Activated naive CD4-positive, alpha-beta T cell (primary cell): ENCODE measurements around the gene TRPC1.
"Not testable (repeated sequence)": the region's sequence is repeated elsewhere in the genome, so short reads cannot be mapped to it uniquely, and the experiment has no call there.

Experiments
- DNase-seq, 4 experiments: peaks; one replicate each; lab custom pipeline; 2025; lab: John Stamatoyannopoulos, UW

Gene TRPC1

DNA sequence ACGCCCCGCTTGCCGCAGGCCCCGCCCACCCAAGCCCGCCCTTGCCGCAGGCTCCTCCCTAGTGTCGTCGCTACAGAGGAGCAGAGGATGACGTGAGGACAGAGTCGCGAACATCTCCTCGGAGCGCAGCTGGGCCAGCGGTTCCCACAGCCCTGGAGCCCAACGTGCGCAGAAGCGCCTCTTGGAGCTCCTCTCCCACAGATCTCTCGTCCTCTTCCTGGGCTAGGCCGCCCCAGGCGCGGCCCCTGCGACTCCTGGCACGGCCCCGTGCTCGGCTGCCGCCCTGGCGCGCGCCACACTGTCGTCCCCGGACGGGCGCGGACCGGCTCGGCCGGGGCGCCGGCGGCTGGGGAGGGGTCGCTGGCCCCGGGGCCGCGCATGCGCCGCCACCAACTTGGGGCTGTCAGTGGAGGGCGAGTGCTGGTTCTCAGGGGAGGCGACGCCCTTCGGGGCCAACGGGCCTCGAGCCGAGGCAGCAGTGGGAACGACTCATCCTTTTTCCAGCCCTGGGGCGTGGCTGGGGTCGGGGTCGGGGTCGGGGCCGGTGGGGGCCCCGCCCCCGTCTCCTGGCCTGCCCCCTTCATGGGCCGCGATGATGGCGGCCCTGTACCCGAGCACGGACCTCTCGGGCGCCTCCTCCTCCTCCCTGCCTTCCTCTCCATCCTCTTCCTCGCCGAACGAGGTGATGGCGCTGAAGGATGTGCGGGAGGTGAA is at the start of gene TRPC1:
Gene TRPC1 (plus strand): TSS at position 67 of the 714 bp plus-strand sequence. CDS start 526 bp downstream, at position 593.
- DNase-seq: peak; percentile 42 to 76 (median 56)

DNA sequence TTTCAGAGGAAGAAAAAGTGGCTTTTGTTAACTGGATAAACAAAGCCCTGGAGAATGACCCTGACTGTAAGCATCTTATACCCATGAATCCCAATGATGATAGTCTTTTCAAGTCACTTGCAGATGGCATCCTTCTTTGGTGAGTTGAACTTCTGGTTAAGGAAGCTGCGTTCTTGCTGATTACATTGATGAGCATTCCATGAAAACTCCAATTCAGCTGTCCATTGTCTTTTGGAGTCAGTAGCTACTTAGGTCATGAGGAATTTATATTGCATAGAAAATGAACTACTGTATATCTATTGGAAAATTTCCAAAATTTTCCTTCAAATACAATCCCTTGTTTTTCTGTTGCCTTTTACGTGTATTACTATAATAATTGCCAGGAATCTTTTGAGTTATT is 47.7 kb upstream of the TRPC1 start:
- no peak for DNase-seq

DNA sequence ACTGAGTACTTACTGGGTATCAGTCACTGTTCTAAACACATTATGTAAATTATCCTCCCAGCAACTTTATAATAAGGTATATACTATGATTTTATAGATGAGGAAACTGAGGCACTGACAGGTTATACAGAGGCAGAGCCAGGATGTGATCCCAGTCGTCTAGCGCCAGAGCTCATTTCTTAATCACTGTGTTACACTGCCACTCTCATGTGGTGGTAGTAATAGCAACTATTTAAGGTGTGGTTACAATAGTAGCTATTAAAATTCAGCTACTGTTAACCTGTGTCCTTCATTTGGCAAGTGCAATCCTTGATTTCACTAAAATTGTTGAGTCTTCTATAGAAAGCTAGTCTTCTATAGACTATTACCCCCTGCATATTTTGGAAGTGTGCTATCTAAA is 43.1 kb upstream of the TRPC1 start:
- no peak for DNase-seq

DNA sequence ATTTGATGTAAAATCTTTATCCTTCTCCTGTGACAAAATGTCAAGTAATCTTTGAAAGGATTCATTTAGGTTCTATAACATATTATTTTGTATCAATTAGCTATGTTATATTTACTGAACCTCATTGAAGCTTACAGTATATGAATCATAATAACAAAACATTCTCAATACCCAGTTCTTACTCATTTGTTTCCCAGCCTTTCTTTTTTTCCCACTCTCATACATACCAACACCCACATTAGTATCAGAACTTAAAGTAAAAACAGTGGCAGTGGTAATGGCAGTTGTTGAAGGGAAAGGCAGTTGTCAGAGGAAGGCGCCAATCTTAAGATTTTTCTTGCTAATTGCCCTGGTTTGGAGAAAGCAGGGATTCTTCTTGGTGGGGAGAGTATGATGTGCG is 33.2 kb upstream of the TRPC1 start:
- DNase-seq: no peak

DNA sequence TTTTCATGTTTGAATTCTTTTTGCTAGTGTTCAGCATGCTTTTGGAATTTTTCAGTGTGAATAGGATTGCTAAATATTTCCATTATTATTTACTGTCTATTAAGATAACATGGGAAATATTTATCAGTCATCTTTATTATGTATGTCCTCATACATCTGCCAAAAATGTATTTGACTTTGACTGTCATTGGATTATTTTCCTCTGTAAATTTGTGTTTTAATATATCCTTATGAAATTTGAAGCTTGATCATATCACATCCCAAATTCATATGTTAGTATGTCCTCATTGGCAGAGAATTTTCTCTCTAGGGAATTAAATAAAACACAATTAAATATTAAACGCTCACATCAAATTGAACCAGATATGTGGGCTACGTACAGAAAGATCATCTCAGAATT is 32.3 kb upstream of the TRPC1 start:
- DNase-seq: no peak

DNA sequence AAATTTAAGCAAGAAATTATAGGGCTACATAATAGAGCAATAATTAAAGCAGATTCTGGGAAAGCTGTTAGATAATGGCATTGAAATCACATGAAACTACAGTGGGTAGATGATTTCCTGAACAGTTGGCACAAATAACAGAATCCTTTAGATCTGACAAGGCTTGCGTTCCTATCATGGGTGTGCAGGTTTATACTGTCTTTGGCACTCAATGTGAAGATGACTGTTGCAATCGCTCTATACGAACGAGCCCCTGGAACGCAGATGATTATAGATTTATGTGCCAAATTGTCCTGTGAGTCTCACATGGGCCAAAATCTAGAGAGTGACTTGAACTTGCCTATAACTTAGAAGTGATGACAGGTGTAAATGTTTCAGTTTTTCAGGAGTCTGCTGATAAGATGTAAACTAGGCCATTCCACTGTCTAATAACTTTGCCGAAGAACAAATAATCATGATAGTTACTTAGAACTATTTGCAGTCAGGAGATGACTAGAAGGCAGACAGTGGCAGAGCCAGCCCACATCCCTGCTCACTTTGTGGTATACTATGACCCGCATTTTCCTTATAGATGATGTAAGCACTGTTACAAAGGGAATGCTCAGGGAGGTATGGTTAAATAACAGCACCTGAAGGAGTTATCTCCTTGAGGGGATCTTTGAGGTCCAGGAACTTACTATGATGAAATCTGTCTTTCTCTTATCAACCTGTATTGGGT is 30.5 kb upstream of the TRPC1 start:
- no peak for DNase-seq

DNA sequence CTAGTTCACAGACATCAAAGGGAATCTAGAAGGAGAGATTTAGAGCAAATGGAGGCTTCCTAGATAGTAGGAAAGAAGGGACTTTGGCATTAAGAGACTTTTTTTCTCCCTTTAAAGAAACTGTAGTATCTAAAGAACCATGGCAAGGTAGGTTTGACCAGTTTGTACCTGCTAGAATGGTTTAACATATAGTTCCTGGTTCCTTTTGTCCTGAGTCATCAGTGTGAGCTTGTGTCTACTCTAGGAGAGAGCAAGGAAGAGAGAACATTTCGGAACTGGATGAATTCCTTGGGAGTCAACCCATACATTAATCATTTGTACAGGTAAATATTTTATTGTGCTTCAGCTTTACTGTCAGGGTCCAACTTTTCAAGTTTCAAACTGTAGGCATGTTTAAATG is 29.6 kb upstream of the TRPC1 start:
- no peak for DNase-seq

DNA sequence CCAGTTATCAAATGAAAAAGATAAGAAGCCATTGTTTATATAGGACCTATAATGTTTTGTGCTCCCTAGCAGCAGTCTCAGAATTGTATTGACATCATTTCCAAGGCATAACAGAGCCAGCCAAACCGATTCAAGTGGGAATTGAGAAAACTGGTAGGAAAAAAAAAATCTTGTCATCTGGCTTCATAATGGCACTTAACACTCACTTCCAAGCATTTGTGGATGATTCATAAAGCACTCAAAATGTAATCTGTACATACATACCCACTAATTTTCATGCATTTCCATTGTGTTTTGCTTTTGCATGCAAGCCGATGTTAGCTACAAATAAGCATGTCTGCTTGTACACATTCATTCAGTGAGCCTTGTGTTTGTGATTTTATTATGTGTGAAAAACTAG is 18.6 kb upstream of the TRPC1 start:
- DNase-seq: no peak

DNA sequence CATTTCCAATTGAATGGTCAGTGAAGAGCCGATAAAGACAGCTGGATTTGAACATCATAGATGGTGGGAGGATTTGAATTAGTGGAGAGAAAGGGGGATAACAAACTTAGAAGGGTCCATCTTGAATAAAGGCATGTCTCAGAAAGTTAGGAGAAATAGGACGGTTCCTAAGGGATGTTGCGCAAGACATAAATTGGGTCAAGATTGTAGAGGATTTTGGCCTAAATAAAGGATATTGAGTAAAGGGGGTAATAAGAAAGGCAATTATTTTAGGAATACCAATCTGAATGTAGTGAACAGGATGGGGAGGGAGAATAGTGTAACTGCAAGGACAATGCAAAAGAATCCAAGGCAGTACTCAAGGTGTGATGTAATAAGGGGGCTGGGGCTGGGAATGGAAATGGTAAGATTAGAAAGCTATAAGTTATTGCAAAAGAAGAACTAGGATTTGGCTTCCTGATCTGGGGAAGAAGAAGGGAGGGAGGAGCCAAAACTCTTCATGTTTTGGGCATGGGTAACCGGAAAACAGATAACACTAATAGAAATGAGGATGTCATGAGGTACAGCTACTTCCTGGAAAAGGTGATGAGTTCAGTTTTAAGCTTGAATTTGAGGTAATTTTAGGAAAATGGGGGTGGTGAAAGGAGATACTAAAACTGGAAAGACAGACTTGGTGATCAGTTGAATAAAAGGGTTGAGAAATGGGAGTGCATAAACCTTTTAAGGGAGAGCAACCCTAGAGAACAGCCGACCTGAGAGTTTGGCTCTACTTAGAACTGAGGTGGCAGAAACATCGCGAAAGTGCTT is 17.3 kb upstream of the TRPC1 start:
- DNase-seq: no peak

DNA sequence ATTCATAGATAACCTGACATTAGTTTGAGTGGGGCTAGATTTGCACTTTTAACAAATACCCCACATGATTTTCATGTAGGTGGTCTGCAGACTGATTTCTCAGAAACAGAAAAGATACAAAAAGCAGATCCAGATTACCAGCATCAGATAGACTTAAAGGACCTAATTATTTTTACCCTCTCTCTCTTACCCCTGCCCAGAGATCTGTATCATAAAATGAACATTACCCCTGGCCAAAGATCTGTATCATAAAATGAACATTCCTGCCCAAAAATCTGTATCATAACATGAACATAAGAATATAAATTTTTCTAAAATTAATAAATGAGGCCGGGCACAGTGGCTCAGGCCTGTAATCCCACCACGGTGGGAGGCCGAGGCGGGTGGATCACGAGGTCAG is 14.6 kb upstream of the TRPC1 start:
- DNase-seq: no peak

DNA sequence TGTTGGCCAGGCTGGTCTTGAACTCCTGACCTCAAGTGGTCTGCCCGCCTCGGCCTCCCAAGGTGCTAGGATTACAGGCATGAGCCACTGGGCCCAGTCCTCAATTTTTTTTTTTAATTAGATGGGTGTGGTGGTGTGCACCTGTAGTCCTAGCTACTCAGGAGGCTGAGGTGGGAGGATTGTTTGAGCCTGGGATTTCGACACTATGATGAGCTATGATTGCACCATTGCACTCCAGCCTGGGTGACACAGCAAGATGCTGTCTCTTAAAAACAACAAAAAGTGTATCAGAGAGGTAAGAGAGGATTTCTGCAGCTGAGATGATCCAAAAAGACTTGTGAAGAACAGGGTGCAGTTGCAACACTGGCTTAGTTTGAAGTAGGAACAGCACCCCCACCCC is 9.0 kb upstream of the TRPC1 start:
- DNase-seq: not testable (repeated sequence)

DNA sequence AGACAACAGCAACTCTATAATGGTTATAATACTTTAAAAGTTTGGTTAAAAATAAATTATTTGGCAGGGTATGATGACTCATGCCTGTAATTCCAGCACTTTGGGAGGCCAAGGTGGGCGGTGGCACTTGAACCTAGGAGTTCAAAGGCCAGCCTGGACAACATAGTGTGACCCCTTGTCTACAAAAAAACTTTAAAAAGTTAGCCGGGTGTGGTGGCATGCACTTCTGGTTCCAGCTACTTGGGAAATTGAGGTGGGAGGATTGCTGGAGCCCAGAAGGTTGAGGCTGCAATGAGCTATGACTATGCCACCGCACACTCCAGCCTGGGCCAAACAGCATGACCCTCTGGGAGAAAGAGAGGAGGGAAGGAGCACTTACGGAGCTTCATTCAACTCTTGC is 7.7 kb upstream of the TRPC1 start:
- no peak for DNase-seq

DNA sequence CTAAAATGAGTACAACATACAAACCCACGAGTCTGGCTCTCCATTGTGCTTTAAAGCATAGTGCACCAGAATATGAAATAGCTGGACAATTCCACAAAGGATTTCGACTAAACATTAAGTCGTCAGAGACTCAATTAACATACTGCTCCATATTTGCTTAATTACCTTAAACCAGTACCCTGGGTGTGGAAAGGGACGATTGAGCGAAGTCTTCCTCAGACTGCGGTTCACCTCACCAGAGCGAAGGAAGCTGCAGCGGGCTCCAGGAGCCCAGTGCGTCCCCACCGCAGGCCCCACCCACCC is 218 bp upstream of the TRPC1 start:
- no peak for DNase-seq

DNA sequence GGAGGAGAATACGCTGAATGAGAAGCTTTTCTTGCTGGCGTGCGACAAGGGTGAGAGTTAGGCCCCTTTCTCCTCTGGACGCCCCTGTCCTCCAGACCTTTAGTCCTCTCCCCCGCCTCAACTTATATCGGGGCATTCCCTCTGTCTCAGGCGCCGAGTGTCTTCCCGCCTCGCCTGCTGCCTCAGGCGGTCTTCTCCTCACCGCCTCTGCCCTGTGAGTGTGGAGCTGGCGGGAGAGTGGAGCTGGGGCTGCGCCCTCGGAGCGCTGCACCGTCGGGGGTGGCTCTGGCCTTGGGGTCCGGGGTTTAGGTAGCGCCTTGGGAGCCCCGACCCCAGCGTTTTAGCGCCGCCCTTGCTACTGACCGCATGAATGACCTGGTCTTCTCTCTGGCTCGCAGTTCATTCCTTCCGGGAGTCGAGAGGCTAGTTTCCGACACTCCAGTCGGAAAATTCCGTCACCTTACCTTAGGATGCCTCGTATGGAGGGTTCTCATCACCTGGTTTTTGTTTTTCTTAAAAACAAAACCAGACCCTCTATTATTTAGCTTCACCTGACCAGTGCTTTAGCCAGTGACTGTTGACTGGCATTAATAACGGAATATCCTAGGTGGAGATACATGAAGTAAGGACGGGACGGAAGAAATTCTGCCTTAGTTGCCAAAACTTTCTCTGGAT is 985 bp downstream of the TRPC1 start:
- peak in 2 of 4 experiments; percentile 1 to 15 for DNase-seq

DNA sequence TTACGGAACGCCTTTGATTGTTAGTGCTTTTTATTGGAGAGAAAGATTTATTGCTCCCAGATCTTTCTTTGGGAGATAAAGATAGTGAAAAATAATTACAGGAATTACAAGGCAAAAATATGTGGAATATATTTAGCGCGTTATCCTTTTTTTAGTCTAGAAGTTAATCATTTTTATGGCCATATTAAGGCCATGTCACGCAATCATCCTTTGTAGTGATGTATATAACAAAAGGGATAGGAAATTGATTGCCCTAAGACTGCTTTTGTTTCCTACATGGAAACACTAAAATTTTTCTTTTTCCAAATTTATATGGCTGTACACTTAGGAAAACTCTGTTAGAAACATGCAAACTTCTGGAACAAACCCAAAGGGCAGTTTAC is 1.5 kb downstream of the TRPC1 start:
- no peak for DNase-seq

DNA sequence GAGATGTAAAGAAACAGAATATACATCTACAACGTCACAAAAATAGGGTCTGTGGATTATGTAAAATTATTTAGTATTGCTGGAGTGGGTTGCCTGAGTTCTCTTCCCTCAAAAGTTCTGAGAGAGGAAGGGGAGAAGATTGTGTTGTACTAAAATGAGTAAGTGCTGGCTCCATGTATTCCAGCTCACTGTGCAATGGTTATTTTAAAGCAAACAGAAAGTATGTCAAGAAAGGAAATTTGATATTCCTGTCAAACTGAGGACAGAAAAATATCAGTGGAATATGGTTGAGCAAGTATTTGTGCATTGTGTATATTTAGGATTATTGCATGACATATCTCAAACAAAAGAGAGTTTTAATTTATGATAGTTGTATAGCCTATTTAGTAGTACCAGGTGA is 2.2 kb downstream of the TRPC1 start:
- DNase-seq: no peak

DNA sequence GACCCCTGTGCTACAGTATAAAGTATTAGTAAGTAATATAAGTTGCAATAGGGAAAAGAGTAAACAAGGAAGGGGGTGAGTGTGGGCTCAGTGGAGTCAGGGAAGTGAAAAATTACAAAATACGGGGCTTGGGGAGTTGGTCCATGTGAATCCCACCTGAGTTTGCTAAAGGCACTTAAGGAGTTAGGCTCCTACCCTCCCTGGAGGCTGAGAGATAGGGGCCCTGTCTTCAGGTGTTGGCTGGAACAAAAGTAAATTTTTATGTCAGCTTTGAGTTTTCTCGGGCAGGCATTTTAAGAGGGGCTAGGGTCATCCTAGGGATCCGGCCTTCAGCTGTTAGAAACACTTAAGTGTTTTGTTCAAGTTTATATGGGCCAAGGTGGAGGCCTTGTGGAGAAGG is 8.2 kb downstream of the TRPC1 start:
- no peak for DNase-seq

DNA sequence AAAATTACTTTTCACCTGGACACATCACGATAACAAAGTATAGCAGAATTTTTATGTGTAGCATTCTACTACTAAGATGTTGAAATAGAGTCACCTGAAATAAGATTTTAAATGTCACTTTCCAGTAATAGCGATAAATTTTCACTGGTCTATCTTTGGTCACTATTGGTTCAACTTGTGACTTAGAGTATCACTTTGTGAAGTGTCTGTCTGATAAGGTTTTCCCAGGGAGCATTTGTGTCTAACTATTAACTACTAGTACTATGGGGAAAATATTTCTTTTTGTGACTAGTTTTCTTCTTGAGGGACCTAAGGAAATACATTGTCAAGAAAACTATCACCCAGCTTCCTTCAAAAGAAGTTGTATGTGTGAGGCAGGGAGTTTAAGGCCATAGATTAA is 11.0 kb downstream of the TRPC1 start:
- no peak for DNase-seq

DNA sequence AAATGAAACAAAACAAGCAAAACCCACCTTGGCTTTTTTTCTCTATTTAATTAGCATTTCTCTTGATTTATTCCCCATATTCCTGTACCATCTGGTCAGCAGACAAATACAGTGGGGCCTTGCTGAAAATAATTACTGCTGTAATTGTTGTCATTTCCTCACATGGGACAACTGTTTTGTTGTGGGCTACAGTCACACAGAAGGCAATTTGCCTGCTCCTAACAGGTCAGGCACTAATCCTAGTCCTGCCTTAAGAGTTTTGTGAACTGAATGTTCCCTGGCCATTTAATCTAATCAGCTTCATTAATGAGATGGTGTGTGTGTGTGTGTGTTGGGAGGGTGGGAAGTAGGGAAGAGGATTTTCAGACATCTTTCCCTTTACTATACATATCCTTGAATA is 11.6 kb downstream of the TRPC1 start:
- DNase-seq: no peak

DNA sequence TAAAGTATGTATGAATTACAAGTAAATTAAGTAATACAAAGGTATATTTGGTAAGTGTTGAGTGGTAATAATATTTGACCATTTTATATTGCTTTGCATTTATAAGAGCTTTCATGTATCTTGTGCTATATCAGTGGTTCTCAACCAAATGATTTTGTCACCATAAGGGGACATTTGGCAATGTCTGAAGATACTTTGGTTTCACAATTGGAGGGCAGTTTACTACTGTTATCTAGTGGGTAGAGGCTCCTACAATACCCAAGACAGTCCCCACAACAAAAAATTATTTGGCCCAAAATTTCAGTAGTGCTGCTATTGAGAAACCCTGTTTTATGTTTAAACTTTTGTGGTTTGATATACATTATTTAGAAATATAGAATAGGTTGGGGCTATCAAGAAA is 14.6 kb downstream of the TRPC1 start:
- no peak for DNase-seq

DNA sequence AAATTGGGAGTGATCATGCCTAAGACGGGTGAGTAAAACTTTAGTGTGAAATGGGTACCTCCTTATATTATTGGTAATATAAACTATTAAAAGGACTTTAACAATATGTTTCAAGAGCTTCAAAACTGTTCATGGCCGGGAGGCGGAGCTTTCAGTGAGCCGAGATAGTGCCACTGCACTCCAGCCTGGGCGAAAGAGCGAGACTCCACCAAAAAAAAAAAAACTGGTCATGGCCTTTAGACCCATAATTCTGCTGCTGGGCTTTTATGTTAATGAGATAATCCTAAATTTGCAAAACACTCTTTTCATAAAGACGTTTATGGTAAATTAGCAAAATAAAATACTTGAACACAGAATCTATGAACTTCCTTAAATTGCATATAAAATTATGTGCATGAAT is 22.8 kb downstream of the TRPC1 start:
- DNase-seq: no peak

DNA sequence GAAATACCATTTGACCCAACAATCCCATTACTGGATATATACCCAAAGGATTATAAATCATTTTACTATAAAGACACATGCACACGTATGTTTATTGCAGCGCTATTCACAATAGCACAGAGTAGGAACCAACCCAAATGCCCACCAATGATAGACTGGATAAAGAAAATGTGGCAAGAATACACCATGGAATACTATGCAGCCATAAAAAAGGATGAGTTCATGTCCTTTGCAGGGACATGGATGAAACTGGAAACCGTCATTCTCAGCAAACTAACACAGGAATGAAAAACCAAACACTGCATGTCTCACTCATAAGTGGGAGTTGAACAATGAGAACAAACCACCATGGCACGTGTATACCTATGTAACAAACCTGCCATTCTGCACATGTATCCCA is 26.7 kb downstream of the TRPC1 start:
- not testable (repeated sequence) for DNase-seq

DNA sequence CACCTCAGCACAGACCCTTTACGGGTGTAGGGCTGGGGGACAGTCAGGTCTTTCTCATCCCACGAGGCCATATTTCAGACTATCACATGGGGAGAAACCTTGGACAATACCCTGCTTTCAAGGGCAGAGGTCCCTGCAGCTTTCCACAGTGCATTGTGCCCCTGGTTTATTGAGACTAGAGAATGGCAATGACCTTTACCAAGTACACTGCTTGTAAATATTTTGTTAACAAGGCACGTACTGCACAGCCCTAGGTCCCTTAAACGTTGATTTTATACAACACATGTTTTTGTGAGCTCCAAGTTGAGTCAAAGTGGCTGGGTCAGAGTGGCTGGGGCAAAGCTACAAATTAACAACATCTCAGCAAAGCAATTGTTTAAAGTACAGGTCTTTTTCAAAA is 28.8 kb downstream of the TRPC1 start:
- not testable (repeated sequence) for DNase-seq
